Forelimb muscle (tissue), 1 donor: ENCODE results near the gene GSN. TPM values are rescaled to one million over a fixed set of nuclear protein-coding genes. Genes with fewer than 3 reads are reported as not detected.

Experiments used
- DNase-seq: peaks from one replicate; pipeline ENCODE4 v3.0.0-alpha.2; 2013; ENCODE audit warnings: low read depth
- polyA plus RNA-seq: library from polyadenylated mRNA; unstranded; fragments of 120-200 nt; gene quantifications from one replicate; pipeline ENCODE4 v1.2.1, GENCODE V29; 2013; ENCODE audit not compliant: insufficient read length

The GSN gene
- polyA plus RNA-seq, 1 donor, result 293 TPM

DNA sequence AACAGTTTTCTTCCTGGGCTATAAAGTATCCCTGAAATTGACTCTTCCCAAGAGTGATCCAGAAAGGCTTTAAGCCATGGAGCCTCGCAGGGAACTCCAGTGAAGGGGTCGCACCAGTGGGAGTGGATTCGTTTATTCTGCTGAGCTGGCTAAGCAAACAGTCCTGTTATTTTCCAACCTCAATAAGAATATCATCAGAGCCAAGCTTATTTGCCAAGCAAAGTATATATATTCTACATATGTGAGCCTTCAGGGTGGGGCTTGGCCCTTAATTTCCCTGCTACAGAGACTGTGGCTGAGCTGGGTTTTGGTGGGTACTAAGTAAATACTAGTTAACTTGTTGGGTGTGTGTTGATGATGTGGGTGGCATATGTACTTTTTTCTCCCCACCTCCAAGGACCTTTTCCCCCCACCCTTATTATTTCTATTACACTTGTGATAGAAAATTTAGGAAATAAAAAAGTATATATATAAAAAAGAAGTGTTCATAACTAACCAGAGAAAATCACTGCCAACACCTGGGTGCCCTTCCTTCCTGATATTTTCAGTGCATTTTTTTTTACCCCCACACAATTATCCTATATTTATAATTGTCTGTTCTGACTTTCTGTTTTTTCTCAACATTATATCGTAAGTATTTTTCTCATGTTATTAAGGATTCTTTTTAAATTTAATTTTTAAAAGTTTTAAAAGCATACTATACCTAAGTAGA, 5.3 kb downstream of the GSN start:
- no peak for DNase-seq

DNA sequence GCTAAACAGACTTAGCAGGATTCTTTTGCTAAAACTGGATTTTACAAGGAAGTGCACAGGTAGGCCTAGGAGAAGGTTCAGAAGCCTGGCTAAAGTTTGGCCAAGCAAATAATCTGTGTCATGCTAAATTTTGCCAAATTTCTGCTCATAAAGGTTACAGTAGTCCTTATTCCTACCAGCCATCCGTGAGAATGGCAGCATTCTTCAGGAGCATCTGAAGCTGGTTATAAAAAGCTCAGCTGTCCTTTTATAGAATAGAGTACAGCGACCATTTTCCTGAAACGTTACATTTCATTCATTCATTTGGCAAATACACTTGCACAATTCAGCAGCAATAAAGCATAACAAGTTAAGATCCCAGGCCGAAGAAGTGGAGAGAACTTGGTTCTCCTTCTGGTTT, 6.9 kb downstream of the GSN start:
- DNase-seq, result no peak

DNA sequence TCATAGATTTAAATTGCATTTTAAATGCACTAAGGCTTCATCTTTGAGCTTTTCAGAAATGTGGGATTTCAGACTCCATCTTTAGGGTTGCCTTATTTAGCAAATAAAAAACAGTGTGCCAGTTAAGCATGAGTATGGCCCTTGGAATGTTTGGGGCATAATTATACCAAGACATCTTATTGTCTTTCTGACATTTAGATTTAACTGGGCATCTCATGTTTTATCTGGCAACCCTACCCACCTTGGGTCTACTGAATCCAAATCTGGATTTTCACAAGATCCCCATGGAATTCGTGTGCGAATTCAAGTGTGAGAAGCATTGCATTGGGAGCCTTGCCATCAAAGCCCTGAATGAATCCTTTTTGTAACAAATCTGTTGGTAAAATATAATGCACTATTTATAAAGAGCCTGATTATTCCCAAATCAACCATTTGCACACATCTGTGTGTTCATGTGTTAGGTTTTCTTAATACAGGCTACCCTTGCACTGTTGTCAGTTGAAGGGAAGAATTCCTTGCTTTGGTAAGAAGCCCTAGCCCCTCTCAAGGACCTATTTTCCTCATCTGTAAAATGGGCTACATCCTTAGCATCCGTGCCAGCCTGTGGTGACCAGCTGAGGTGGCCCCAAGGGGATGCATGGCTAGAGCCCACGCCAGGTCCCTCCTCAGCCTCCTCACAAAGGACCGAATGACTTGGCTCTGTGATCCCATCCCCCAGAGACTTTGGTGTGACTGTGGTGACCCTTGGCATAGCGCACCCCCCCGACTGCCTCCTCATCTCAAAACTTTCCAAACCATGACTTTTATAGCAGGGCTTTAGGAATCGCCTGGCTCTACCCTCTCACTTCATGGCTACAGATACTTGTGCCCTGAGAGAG, 8.1 kb downstream of the GSN start:
- no peak for DNase-seq

DNA sequence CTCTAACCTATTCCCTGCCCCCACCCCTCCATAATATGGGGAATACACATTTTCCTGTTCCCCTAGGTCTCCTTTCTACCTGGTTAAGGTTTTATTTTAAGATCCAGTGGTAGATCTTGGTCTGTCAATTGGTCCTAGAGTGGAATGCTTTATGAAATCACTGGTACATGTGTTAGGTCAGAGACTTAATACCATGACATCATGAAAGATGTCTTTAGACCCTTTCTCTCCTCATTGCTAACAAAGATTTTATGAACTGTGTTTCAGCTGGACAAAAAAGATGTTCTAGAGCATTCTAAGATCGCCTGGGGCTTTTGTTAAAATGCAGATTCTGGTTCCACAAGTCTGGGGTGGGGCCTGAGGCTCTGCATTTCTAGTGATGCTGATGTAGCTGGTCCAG, 9.1 kb downstream of the GSN start:
- no peak for DNase-seq

DNA sequence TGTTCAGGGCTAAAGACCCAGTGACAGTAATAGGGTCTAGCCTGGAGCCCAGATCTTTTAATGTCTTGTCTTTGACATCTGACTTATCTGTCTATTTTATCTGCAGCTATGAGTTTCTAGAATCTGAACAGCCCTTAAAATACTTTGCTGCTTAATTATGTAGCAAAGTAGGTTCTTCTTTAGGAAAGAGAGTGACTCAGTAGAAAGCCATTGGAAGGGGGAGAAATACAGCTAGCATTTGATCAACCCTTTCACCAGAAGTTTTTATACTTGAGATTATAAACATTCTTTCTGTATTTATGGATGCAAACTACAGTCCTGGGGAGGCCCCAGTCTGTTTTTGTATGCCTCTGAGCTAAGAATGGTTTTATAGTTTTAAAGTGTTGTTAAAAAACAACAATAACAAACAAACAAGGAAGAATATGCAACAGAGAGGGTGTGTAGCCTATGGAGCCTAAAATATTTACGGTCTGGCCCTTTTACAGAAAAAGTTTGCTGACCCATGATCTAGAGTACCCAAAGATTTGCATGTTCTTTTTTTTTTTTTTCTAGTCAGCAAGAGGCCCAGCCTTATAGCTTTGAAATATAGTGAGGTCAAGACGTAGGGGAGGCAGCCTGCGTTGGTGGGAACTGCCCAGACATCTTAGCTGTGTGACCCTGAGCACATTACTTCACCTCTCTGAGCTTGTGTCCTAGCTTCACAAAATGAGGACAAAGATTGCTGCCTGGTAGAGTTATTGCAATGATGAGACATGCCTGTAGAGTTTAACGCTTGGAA, 9.7 kb downstream of the GSN start:
- no peak for DNase-seq

DNA sequence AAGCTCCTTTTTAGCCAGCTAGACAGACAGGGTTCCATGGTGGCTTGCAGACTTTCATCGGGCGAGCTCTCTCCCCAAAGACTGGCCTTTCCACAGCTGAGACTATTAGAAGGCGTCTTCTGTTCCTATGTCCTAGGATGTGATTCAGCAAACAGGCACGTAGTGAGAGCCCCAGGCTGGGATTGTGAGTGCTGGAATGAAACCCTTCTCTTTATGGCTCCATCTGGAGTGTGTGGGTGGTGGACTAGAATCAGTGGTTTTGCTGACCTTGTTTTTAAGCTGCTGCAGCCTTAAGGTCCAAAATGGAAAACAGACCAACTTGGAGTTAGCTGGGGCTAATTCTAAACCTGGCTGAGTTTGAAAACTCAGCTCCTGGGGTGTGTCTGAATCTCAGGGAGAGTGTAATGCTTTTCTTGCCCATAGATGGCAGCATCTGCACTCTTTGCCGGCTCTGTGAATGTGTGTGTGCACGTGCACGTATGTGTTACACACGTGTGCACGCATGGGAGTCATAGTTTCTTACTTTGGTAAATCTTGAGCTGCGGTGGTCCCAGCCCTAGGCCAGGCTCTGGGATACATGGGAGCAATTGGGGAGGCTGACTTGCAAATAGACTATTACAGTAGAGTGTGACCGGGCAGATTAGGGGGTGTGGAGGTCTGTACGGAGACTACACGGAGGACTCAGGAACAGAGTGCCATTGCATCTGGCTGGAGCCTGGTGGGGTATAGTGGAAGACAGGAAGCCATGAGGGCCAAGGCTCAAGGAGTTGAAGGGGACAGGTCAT, 10.7 kb downstream of the GSN start:
- peak; percentile 88 for DNase-seq

DNA sequence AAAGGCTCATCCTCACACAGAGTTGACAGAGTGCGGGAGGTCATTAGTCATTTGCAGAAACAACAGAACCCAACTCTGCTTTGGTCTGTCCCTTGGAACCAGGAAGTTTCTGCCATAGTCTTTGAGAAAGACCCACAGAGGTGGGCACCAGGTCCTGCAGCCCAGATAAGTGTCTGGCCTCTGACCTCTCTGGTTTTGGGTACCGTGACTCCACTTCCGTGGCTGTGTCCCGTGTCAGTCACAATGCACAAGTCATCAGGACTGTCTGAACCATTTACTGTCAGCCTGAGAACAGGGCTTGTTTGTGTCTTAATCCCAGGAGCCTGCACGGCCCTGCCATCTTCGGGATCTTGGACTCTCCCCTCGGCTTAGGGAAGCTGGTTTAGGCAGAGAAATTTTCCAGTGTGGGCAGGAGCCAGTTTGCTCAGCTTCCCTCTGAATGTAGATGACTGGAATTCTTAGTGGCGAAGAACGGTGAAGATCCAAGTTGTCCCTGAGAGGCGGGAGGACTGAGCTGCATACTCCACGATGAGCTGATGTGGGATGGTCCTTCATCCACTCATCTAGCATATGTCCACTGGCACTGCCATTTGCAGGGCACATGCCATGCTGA, 11.9 kb downstream of the GSN start:
- DNase-seq, result no peak

DNA sequence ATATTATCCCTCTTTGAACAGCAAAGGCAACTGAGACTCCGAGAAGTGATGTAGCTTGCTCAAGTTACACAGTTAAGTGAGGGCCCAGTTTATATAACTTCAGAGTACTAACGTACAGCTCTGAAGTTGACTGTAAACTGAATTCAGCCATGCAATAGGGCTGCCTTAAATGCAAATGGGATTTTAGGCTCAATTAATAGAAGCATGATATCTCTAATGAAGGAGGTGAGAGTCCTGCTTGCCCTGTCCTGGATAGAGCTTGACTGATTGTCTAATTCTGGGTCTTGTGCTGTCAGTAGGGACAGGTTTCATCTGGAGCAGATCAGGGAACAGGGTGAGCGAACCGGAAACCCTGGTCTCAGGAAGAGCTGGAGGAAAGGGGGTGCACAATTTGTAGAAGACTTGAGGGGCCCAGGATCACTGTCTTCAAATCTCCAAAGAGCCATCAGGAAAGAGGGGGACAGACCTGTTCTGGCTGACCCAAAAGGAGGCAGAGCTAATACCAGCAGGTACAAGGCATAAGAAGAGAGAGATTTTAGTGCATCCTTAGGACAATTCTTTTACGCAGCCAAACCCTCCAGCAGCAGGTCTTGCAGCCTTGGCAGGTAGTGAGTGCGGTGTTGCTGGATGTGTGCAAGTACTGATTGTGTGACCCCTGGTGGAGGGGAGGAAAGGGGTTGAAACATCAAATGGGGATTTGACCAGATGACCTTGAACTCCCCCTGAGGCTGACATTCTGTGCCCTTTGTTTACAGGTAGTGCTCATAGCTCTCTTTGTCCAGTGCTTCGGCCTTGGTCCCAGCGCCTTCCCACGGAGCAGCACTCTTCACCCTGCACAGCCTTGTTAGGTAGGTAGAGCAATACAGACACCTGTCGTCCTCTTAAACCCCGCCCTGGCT, 13.0 kb downstream of the GSN start:
- no peak for DNase-seq

DNA sequence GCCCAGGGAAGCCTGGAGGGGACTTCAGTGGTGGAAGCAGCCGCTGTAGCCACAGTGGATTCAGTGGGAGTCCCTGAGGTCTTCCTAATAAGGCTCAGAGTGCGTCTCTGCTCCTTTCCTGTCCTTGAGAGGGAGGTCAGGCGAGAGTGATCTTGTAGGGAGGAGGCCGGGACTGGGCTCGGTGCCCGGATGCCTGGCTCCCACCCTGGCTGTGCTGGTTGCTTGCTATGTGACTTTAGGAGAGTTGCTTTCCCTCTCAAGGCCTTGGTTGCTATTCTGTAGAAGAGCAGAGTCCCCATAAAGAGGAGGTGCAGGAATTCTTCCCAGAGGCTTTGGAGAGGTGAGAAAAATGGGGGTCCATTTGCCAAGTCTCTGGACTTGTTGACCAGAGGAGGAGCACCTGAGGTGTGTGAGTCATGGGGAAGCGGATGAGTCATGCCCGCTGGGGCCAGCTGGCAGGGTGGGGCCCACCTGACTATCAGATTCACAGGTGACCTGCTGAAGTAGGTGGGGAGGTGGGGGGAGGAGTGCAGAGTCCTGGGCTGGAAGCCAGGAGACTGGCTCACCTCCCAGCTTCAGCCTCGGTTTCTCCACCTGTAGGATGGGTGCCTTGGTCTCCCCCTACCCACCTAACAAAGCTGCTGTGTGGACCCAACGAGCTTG, 13.8 kb downstream of the GSN start:
- DNase-seq, result no peak

DNA sequence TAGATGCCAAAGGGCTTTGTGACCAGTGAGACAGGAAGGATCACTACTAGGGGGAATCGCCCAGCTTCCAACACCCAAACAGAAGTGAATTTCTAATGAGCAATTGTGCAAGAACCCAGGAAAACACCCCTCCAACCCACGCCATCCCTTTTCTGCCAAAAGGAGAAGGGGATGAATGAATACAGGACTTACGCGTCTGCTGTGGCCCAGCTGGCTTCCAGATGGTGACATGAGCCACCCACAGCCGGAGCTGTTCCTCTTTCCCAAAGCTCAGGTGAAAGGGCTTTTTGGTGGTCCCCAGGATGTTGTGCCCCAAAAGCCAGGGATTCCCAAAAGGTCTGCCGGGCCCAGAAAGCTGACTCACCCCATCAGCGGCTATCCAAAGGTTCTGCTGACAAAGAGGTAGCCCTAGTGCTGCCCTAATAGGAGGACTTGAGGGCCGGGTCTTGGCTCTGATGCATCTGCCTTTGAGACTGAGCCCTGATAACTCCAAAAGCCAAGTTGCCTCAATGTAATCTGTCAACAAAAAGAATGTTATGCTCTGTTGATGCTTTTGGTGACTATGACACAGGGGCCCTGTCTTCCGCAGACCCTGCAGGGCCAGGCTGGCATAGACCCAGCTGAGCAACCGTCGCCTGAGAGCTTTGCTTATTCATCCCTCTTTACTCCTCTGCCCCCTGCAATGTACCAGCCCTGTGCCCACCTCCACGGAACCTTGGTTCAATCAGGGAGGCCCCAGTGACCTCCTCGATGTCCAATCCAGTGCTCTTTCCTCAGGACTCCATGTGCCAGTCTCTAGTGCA, 14.5 kb downstream of the GSN start:
- DNase-seq, result no peak

DNA sequence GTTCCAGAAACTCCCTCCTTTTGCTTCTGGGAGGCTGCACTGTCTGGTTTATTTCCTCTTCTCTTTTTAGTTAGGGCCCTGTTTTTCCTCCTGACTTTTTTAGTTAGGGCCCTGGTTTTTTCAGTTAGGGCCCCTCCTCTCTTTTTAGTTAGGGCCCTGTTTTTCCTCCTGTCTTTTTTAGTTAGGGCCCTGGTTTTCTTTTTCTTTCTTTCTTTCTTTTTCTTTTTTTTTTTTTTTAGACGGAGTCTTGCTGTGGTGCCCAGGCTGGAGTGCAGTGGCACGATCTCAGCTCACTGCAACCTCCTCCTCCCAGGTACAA, 15.1 kb downstream of the GSN start:
- no peak for DNase-seq

DNA sequence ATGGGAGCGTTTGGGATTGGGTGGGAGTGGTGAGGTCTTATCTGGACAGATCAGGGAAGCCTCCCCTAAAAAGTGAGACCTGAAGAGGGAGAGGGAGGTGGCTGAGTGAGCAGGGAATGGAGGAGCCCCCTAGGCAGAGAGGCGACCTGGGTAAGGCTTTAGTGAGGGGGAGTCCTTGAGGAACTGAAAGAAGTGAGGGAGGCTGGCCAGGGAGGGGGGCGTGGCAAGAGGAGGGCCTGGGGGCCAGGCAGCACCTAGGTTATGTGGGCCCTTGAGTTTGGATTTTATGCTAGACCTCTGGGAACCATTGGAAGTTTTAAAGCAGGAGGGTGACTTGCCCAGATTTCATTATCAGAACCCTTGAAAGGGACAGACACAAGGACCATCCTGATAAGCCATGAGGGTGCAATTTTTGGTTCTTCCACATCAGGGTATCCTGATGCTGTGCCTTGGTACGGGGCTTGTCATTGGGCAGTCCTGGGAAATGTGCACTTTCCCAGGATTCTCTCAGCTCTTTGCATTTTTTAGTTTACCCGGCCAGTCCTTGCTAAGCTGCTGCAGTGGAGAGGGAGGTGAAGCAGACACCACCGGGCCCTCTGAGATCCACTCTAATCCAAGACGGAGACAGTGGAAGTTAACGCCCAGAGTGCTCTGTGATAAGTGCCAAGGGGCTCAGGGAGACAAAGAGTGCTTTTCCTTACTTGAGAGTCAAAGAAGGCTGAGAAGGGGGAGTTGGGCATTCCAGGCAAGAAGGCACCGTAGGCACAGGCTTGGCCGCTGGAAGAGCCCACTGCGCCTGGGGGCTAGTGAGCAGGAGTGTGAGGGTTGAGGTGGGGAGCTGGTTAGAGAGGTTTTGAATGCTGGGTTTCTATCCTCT, 16.1 kb downstream of the GSN start:
- DNase-seq, result no peak

DNA sequence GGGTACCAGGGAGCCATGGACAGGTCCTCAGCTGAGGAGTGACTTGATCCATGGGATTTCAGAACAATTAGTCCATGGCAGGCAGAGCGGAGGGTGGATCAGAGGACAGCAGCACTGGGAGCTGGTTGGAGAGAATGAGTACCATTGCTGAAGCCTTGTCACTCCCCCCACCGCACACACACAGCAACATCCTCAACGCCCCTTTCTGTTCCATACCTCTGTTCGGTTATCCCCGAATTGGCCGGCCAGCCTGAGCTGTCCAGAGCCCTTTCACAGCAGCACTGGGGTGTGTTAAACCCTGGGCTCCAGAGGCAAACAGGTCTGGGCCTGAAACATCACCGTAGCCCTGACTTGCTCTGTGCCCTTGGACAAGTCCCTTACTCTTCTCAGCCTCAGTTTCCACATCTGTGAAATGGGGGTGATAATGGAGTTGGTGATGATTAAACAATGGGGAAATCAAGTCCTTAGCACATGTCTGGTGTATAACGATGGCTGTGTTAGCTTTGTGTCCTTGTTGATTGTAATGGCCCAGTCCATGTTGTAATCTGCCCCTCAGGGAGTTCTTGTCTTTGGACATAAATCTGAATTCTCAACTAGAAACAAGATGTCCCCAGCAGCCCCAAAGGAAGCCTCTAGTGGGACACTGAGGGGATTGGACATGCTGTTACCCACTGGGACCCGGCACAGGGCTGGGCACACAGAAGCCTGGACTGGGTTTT, 16.9 kb downstream of the GSN start:
- no peak for DNase-seq

DNA sequence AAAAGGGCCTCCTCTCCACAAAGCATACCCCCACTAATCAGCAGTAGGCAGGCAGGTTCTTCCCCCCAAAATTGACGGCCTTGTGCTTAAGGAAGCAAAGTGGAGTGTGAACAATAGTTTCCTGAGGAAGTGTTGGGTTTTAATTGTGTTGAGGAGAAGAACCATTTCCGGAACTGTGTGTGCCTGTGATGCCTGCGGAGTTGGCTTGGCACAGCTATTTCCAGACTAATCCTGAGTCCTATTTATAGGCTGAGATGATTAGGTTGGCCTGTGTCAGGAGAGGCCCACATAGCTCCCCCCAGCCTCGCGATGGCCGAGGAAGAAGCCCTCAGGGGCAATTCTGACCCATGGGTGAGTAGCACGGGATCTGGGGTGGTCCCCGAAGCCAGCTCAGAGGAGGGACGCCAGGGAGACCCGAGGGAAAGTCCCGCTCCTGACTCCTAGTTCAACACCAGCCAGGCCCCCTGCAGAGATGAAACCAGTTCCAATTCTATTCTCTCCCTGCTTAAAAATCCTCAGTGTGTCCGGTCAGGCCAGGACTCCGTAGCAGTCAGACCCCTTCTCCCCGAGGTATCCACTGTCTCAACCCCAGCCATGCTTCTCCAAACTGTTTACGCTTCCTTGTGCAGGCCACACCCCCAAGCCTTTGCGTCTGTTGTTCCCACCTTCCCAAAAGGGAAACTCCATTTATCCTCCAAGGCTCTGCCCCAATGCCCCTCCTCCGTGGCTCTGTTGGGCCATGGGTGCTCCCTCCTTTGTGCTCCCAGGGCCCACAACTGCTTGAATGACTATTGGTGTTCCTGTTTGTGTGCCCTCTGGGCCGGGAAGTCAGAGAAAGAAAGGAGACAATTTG, 18.1 kb downstream of the GSN start:
- no peak for DNase-seq

DNA sequence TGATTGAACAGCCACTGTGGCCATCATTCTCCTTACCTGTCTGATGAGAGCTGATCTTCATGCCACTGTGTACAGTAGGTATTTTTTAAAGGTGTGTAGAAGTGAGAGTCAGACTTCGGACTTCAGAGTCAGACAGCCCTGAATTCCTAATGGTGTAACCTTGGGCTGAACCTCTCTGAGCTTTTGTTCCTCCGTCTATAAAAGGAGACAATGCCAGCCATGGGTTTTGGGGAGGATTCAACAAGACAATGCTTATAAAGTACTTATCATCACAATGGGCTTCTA, 18.7 kb downstream of the GSN start:
- DNase-seq, result no peak

DNA sequence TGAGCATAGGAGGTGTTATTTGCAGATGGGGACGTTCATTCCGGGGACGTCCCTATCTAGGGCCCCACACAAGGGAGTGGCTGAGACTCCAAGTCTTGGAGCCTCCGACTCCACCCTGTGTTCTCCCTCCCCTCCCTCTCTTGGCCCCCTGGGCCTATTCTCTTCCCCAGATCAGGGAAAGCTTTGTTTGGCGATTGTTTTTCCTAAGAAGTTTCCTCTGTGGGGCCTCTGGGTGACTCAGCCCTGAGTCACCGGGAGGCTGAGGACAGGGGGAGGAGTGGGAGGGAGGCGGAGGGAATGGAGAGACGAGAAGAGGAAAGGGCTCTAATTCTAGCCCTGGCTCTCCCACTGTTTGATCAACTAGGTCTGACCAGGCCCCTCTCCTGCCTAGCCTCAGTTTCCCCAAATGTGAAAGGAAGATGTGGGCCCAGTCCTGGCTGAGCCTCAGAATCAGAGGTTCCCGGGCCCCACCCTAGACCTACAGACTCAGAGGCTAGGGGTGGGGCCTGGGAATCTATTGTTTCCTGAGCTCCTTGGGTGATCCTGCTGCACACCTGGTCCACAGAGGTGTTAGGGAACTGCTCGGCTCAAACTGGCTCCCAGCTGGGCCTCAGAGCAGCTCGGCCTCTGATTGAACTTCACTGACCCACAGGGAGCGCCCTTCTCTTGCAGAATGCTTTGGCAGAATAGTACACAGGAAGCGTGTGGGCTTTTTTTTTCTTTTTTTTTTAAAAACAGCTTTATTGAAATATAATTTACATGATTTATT, 19.2 kb downstream of the GSN start:
- DNase-seq, result peak; percentile 82
